Hematopoietic multipotent progenitor cell treated with erythropoietin and hydrocortisone succinate and interleukin-3 and kit ligand, for 15 days (in vitro differentiated cells): ENCODE results near the gene RPAP3.

ENCODE experiments used
- DNase-seq: peaks from one replicate; pipeline ENCODE4 v3.0.0-alpha.2; 2015; ENCODE audit warnings: low spot score

Gene RPAP3

DNA sequence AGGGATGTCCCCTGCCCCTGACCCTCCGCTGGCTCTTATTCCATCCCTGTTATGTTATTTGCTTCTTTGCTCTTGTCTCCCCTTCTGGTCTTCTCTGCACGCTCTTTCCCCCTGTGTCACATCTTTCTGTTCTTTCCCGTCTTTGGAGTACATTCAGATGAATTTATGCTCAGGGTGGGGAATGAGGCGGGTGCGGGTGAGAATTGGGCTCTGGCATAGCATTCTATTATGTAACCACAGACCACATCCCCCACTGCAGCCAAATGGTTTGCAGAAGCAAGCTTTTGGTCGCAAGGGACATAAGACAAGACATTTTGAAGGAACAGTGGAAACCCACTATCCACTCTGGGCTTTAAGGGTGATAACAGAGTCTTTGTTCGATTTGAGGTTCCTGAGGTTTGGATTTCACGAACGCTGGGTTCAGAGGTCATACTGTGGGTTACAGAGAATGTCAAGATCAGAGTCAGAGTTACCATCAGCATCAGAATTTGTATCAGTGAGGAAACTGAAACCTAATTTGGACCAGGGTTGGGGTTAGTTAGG, 15.7 kb upstream of the RPAP3 start:
- DNase-seq: no peak

DNA sequence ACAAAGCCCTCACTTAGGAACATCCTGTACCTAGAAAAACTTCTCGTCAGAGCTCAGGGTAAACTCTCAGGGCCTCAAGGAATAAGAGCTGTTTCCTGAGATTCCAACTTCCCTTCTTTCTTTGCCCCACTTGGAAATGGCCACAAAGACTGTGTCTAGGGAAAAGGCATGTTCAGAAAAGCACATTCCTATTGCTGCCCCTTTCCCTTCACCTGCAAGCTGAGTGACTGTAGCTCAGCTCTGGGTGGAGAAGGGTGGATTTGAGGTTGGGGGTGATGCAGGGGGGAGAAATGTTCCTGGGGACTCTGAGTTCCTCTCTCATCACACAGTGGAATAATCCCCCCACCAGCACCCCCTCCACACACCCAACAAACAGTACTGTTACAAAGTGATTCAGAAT, 12.7 kb upstream of the RPAP3 start:
- DNase-seq: no peak

DNA sequence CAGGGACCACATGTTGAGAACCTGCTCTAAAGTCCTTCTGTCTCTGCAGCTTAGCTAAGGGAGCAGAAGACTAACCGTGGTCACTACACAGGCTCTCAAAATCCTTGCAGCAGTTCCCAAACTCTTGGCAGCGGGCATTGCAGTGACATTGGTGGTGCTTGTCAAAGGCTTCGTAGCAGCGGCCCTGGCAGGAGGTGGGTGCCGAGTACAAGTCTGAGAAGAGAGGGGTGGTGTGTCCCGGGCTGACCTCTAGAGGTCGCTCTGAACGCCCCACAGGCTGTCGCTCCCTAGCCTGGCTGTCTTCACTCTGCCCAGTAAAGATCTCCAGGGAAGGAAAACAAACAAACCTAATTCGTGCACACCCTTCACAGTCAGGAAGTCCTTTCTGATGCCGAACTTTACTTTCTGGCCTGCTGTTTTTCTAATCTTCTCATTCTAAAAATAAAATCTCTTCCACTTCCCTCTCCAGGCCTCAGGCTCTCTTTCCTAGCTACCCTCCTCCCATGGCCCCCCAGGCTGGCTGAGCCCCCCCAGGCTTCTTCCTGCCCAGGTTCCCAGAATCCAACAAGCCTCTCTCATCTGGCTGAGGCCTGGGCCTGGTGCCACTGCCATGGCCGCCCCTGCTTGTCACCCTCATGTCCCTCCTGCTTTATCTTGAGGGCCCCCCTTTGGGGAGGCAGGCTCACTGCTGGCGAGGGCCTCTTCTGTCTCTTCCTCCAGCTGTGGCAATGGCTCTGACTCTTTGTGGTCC, 11.8 kb upstream of the RPAP3 start:
- peak; percentile 53 for DNase-seq

DNA sequence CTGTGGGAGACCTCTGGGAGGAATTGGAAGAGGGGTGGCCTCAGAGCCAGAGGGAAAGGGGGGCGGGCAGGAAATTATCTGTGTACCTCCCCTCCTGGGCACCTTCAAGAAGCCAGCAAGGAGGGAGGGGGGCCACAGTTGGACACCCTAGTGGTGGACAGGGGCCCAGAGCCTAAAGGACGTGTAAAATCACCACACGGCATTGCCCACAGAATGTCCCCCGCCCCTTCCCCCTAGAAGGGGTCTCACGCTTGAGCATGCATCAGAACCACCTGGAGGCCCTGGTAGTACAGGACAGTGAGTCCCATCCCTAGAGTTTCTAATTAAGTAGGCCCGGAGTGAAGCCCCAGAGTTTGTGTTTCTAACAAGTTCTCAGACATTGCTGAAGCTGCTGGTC, 11.2 kb upstream of the RPAP3 start:
- DNase-seq: no peak

DNA sequence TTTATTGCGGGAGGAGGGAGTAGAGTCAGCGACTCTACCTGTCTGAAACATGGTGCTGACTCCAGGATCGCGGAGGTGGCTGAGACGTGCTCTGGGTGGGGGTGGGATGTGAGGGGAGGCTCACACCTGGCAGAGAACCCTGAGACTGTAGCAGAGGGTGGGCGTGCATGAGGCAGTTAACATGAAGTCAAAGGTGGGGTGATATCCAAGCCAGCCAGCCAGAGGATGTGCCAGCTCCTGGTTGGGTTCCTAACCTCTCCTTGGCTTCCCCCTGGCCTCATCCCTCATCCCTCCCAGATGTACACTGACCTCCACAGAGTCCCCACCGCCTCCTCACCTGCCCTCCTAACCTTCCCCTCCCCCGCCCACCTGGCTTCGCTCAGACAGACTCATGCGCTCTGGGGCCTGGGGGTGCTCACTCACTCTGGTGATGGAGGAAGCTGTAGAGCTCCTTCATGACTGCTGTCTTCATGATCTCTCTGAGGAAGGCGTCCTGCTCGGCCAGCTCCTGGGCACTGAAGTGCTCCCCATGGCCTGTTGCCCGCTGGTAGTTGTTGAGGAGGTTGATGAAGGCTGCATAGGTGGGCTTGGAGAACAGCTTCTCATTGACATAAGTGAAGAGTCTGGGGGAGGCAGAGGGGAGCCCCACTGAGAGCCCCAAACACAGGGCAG, 10.2 kb upstream of the RPAP3 start:
- DNase-seq: no peak

DNA sequence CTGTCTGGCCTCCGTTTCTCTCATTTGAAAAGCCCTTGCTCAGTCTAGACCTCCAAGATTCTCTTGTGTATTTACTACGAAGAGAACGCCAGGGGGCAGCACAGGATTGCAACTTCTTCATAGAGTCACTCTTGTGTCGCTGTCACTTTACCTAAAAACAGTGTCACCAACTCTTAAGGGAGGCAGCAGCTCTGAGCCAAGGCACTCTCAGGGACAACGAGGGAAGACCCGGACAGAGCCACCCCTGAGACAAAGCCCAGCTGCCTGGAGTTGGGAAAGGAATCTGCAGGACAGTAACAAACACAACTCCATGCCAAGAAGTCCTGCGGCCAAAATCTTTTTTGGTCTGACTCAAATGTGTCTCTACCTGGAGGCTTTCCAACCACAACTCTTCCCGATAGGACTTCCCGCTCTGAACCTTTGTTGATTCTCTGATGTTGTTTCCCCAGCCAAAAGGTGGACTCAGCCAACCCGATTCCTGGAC, 9.6 kb upstream of the RPAP3 start:
- DNase-seq: peak; percentile 85

DNA sequence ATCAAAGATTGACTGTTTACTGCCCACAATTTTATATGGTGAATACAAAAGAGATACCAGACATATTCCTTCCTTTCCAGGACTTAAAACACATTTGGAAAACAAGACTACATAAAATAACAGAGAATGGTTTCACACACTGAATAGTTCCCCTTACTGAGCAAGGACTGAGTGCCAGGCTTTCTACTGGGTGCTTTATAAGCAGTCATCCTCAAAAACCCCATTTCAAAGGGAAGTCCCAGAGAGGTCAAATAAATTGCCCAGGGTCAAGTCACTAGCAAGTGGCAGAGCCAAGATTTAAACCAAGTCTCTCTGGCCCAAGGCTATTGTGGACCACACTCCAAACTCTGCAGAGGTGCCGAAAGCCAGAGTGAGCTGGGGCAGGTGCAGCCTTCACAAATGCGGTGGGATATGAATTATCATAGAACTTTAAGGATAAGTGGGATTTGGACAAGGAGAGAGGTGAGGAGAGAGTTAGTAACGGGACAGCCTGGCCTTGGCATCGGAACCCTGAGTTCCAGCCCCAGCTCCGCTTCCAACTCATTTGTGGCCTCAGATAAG, 9.1 kb upstream of the RPAP3 start:
- no peak for DNase-seq

DNA sequence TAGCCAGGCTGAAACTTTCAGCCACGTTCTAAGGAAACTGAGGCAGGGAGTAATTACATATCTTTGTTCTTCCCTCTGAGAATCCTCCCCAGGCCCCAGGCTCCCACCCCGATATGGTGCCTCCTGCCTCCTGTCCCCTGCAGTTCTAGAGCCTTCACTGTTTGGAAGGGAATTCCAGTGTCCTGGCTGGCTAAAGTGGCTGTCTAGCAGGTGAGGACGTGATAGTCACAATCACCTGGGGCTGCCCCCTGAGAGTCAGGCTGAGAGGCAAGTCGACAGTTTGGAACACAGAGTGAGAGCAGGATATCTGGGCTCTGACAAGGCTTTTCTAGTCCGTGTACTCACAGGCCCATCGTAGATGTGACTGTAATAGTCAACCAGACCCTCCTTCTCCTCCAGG, 6.3 kb upstream of the RPAP3 start:
- DNase-seq: no peak

DNA sequence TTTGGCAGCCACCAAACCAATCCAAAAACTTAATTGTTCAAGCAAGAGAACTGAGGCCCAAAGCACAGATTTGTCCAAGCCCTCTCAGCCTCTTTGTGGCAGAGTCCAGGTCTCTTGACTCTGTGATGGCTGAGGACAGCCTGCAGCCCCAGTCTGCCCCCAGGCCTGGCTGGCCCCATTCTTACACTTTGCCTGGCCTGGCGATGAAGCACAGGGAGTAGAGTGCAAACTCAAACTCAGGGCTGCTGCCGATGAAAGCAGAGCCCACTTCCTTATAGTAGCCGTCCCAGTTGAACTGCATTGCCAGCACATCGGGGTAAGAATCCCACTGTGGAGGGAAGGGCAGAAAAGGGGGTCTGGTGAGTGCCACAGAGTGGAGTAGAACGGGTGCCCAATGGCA, 5.6 kb upstream of the RPAP3 start:
- no peak for DNase-seq

DNA sequence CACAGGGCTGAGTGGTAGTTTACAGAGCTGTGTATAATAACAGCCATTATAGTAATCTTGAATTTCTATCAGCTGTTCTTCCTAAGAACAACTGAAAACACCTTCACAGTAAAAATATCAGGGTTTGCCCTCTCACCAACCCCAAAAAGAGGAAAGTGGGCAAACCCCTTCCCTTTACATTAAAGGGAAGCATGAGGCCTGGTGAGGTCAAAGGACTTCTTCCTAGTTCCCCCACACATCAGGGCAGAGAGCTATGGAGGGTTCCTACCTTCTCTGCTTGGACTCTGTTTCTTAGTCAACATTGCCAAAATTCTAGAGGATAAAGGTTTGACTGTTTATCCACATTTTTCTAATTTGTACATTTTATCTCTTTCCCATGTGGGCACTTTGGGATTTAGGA, 4.4 kb upstream of the RPAP3 start:
- no peak for DNase-seq

DNA sequence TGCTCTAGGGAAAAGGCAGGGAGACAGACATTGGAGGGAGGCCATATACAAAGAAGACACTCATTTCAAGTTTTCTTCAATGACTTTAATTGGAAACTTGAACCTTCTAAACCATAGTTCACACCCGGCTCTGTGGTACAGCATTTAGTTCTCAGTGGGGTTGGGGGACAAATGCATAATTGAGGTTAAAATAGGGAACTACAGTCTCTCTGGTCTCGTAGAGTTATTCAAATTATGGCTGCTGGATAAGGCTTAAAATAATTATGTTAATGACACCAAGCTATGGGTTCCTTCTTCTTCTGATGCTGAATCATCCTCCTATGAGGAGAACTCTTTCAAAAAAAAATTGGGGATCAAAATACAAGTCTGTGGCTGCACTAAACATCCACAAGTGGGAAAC, 3.8 kb upstream of the RPAP3 start:
- DNase-seq: no peak

DNA sequence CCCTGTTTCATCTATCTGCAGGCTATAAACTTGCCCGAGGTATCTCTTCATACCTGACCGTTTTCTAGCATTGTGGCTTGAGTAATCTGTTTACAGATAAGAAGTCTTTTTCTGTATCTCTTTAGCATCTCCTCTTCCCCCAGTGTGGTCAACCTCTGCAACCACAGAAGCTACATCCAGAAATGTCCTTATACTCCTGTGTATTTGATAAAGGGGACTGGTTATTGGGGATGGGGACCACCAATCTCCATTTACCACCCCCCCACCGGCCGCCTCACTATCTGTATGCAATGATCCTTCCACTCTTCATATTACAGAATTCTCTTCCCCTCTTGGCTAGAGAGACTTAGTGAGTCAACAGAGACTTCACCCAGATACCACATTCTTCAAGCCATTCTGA, 3.4 kb upstream of the RPAP3 start:
- DNase-seq: no peak

DNA sequence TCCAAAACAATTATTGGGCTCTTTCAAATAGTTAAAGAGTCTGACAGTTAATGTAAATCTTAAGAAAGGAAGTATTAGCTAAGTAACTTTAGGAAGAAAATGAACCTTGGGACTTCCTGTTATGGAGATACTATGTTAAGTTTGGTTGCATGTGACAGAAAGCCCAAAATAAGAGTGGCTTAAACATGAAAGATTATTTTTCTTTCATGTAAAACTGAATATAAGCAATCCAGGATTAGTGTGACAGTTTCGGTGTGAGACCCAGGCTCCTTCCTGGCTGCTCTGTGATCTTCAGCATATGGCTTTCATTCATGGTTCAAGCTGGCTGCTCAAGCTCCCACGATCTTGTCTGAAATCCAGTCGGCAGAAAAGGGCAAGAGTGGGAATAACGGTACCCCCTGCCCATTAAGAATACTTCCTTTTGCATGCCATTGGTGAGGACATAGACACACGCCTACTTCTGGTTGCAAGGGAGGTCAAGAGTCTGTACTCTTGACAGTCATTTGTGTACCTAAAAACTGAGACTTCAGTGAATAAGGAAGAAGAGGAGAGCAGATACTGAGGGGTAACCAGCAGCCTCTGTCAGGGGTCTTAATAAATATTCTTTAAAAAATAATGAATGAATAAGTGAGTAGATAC, 2.2 kb upstream of the RPAP3 start:
- no peak for DNase-seq

DNA sequence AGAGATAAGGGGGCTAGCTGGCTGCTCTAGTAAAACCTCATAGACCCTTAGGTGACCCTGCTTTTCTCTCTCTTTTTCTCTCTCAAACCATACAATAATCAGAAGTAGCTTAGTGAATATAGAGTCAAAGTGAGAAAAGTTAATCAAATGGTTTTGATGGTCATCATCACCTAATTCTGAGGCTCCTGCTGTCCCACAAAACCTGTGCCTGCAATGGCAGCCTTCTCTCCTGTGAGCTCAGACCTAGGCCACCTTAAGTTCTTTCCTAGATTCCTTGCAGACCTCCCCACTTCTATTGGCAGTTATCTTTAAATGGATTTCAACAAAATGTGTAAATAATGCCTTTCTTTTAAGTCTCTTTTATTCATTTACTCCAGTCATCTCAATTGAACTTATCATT, 1.5 kb upstream of the RPAP3 start:
- no peak for DNase-seq

DNA sequence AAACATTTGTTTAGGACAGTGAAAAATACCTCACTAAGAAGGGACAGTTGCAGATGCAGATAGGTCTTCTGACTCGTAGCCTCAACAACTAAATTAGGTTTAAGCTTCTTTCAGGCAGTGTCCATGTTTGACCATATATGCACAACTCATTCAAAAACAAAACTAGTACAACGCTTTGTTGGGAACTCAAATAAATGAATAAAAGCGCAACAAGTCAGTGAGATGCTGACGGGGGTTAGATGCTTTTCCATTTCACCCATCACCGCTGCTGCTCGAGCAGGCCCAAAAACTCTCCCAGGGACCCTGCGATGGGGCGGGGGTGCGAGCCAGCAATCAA, 633 bp downstream of the RPAP3 start:
- no peak for DNase-seq

DNA sequence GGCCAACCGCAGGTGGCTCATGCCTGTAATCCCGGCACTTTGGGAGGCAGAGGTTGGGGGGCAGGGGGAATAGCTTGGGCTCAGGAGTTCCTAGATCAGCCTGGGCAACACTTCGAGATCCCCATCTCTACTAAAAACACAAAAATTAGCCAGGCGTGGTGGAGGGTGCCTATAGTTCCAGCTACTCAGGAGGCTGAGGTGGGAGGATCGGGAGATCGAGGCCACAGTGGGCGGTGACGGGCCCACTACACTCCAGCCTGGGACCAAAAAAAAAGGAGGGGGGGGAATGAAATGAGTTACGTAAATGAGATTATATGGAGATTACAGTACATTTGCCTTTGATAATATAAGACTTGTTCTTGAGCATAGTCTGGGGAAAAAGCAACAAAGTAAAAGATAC, 1.1 kb downstream of the RPAP3 start:
- no peak for DNase-seq

DNA sequence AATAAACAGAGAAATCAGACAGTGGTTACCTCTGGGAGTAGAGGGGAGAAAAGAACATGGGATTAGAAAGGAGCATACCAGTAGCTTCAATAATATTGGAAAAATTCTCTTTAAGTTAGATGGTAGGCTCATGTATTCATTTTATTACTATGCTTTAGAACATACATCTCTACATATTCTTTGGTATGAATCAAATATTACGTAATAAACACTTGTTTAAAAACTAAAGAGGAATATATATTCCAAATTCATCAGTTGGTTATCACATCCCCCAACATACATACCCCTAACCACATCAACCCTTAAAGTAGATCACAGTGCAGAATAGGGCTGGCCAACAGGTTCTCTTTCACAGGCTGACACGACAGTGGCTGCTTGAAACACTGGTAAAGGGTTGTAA, 5.6 kb downstream of the RPAP3 start:
- no peak for DNase-seq

DNA sequence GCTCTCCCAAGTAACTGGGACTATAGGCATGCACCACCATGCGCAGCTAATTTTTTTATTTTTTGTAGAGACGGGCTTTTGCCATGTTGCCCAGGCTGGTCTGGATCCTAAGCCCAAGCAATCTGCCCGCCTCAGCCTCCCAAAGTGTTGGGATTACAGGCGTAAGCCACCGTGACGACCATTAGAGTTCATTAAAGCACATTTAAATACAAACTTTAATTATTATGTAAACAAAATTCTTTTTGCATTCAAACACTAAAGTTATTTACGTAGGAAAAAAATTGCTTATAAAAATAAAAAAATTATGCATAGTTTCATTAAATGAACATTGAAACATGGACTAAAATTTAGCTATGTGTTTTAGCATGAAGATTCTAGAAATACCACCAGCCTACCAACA, 7.2 kb downstream of the RPAP3 start:
- DNase-seq: no peak

DNA sequence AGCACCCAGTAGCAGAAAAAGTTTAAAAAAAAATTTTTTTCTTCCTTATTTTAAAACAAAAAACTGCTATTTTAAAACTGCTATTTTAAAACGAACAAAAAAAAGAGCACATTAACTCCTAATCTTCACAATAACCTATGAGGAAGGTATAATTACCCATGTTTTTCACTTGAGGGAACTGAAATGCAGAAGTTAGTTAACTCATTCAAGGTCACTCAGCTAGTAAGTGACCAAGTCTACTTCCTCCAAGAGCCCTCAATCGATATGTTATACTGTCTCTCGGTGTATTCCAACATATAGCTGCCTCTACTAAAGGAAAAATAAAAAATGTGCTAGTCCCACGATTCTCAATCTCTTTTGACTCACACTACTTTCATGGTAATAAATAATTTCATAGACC, 7.8 kb downstream of the RPAP3 start:
- DNase-seq: no peak

DNA sequence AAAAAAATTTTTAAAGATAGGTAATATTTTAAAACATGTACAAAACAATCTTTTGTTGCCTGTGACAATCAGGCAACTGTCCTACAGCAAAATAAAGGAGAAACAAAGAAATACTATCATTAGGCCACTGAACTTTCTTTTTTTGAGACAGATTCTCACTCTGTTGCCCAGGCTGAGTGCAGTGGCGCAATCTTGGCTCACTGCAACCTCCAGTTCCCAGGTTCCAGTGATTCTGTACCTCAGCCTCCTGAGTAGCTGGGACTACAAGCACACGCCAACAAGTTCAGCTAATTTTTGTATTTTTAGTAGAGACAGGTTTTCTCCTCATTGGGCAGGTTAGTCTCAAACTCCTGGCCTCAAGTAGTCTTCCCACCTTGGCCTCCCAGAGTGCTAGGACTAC, 16.6 kb downstream of the RPAP3 start:
- no peak for DNase-seq

DNA sequence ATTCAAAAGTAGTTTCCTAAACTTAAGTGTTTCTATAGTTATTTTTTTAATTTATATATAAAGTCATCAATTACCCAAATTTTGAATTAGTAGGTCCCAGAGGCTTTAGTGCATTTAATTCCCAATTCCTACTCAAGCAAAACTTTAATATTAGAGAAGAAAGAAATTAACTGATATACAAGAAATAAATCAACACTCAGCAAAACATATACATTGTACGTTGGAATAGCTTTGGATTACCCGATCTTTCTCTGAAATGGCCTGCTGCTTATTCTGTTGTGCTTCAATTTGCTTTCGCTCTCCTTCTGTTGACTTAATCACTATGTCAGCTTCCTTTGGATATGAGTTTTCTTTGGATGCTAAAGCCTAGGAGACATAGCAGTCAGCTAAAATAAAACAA, 18.2 kb downstream of the RPAP3 start:
- no peak for DNase-seq

DNA sequence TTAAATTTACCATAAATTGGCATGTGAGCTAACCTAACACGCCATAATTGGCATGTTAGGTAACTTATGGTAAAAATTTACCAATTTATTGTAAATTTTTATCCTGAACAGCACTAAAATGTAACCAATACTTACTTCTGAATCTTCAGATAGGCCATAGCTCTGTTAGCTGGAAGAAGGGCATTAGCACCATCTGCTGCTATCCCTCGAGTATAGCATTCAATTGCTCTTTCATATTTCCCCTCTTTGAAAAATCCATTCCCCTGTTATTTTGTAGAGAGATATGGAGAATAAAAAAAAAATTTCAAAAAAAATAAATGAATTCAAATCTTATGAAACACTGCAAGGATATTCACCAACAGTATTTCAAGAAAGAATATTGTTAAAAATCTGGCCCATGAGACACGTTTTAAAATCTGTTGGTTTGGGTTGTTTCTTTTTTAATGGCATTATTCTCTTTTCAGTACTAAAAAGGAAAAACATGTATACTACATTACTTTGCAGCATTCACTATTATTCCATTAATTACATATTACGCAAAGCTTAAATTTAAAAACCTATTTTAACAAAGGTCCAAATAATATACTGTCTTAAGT, 19.1 kb downstream of the RPAP3 start:
- DNase-seq: peak; percentile 35

DNA sequence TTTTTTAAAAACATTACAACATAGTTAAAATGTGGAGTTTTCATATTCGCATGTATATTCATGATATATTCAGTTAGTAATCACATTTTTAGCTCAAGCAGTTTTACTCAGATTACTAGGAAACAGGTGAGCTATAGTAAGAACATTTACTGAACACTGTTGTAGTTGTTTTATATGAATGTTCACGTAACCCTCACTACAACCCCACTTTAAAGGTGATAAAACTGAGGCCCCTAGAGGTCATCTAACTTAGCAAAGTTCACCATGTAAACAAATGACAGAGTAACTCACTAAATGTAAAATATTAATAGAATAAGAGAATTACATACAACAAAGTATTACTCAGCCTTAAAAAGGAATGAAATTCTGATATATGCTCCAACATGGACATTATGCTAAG, 26.0 kb downstream of the RPAP3 start:
- DNase-seq: no peak
